Tibial artery (tissue), 4 donors: ENCODE results near the gene IL26.

ENCODE experiments used
- DNase-seq, 2 donors: peaks; one replicate each; pipeline ENCODE4 v3.0.0-alpha.2; 2019
- H3K27ac ChIP-seq, 2 donors: fragments of 200-600 bp; sonication (generic) in 1 of 2; 1 replicate in 1 of 2; 2 replicates in 1 of 2; pipeline ENCODE4 v1.5.1; 2018 to 2019; ENCODE audit warnings: mild to moderate bottlenecking in 1 of 2
- H3K27me3 ChIP-seq, 2 donors: fragments of 200-600 bp; sonication (generic) in 1 of 2; one replicate each; pipeline versions ENCODE4 v1.5.1 to v1.6.0; 2016 to 2019
- H3K36me3 ChIP-seq, 3 donors: fragments of 200-600 bp; sonication (generic) in 2 of 3; one replicate each; pipeline ENCODE4 v1.5.1; 2016 to 2019; ENCODE audit warnings: mild to moderate bottlenecking in 2 of 3
- H3K4me1 ChIP-seq, 4 donors: fragments of 200-600 bp; sonication (generic) in 2 of 4; 1 replicate in 3 of 4; 2 replicates in 1 of 4; pipeline ENCODE4 v1.5.1; 2016 to 2019
- H3K4me3 ChIP-seq, 2 donors: fragments of 200-600 bp; sonication (generic) in 1 of 2; 1 replicate in 1 of 2; 2 replicates in 1 of 2; pipeline ENCODE4 v1.5.1; 2018 to 2019; ENCODE audit warnings: mild to moderate bottlenecking in 2 of 2
- H3K9me3 ChIP-seq, 3 donors: fragments of 200-600 bp; sonication (generic) in 1 of 3; one replicate each; pipeline ENCODE4 v1.5.1; 2016 to 2019
- CTCF ChIP-seq, 2 experiments: fragments of 200-600 bp in 1 of 2; fragments of 450-650 bp in 1 of 2; IDR thresholded peaks; one replicate each; pipeline ENCODE4 v1.5.1; 2017 to 2019; ENCODE audit warnings: antibody characterized with exemption in 2 of 2, mild to moderate bottlenecking in 1 of 2, moderate library complexity in 1 of 2
- intact Hi-C: fragments of 100-400 bp; cut with DNase I; formaldehyde crosslinking; loops from one replicate; pipeline ENCODE4 v1.15.0; 2023; ENCODE audit warnings: low total_unique reads

The IL26 gene

GRCh38 chr12:68163560-68164081 is 62.0 kb downstream of the IL26 start:
- Histone ChIP-seq H3K9me3 (no peaks in the 10 kb centered on the region), H3K27me3 (no peaks in the 10 kb centered on the region), H3K27ac (no peak overlapping the region), H3K4me1 (no peaks in the 10 kb centered on the region), H3K4me3 (no peak overlapping the region), H3K36me3 (no peaks in the 10 kb centered on the region)
- no peak for TF ChIP-seq CTCF (IDR thresholded peaks at IDR 0.05)
- no peak for DNase-seq
- intact Hi-C loops: no loop called here

- Histone ChIP-seq H3K27me3 (no peaks in the 10 kb centered on the region), H3K4me1 (no peaks in the 10 kb centered on the region), H3K4me3 (no peak overlapping the region), H3K36me3 (no peaks in the 10 kb centered on the region), H3K27ac (no peak overlapping the region), H3K9me3 (no peaks in the 10 kb centered on the region)
- no peak for DNase-seq
- TF ChIP-seq CTCF (IDR thresholded peaks at IDR 0.05): no peak
- intact Hi-C loops: no loop called here
Measured at GRCh38 chr12:68162374-68162773, 63.2 kb downstream of the IL26 start.

- Histone ChIP-seq H3K9me3 (no peaks in the 10 kb centered on the region), H3K27me3 (no peaks in the 10 kb centered on the region), H3K27ac (no peak within 1 kb of the TSS), H3K4me1 (no peaks in the 10 kb centered on the region), H3K36me3 (no peaks in the 10 kb centered on the region), H3K4me3 (no peak within 1 kb of the TSS)
- intact Hi-C loops: no loop called here
- no peak for TF ChIP-seq CTCF (IDR thresholded peaks at IDR 0.05)
- no peak for DNase-seq
Measured at GRCh38 chr12:68159681-68160304, 65.8 kb downstream of the IL26 start, which contains the start of gene IFNG. Gene IFNG (minus strand): TSS chr12:68159740. CDS start chr12:68159615, 125 bp downstream.

- Histone ChIP-seq H3K27me3 (no peaks in the 10 kb centered on the region), H3K9me3 (no peaks in the 10 kb centered on the region), H3K27ac (no peak overlapping the region), H3K4me3 (no peak overlapping the region), H3K36me3 (no peaks in the 10 kb centered on the region), H3K4me1 (no peaks in the 10 kb centered on the region)
- intact Hi-C loops: no loop called here
- no peak for TF ChIP-seq CTCF (IDR thresholded peaks at IDR 0.05)
- no peak for DNase-seq
Measured at GRCh38 chr12:68158432-68158831, 67.2 kb downstream of the IL26 start.

GRCh38 chr12:68157380-68157779 is 68.2 kb downstream of the IL26 start:
- H3K4me1 ChIP-seq: no peaks in the 10 kb centered on the region
- no peak for TF ChIP-seq CTCF (IDR thresholded peaks at IDR 0.05)
- H3K9me3 ChIP-seq: no peaks in the 10 kb centered on the region
- no peak overlapping the region for H3K4me3 ChIP-seq
- intact Hi-C loops: no loop called here
- H3K36me3 ChIP-seq: no peaks in the 10 kb centered on the region
- no peak overlapping the region for H3K27ac ChIP-seq
- no peak for DNase-seq
- H3K27me3 ChIP-seq: no peaks in the 10 kb centered on the region
